WTC11 (cell line): ENCODE measurements around the gene DDN. TPM values are rescaled to one million over a fixed set of nuclear protein-coding genes. Genes with fewer than 3 reads are reported as not detected.

Source experiments
- ATAC-seq: fragments of 200-7000 bp; cut with Tn5 transposase; 2 replicates; pipeline ENCODE4 v1.10.0; 2021; ENCODE audit warnings: mild to moderate bottlenecking, moderate library complexity
- CTCF ChIA-PET: fragments of 300-600 bp; sonication (Branson Sonifier 250); formaldehyde crosslinking; loops from one replicate; lab custom pipeline; 2021; ENCODE audit warnings: antibody characterized with exemption; lab: Charles Lee
- POLR2A ChIA-PET: fragments of 350-600 bp; sonication (Branson Sonifier 250); formaldehyde crosslinking; loops from one replicate; lab custom pipeline; 2021; ENCODE audit warnings: antibody characterized with exemption; lab: Charles Lee
- DNase-seq: peaks from one replicate; pipeline ENCODE4 v3.0.0; 2021; ENCODE audit warnings: low spot score
- H3K27ac Mint-ChIP-seq: 2 replicates; pipeline ENCODE4 v1.8.0; 2021; ENCODE audit warnings: mixed read lengths
- H3K27me3 Mint-ChIP-seq: 2 replicates; pipeline ENCODE4 v1.8.0; 2021; ENCODE audit warnings: low read depth, mild to moderate bottlenecking, moderate library complexity, mixed read lengths
- H3K36me3 Mint-ChIP-seq: 2 replicates; pipeline ENCODE4 v1.8.0; 2021; ENCODE audit warnings: mixed read lengths
- H3K4me1 Mint-ChIP-seq: 2 replicates; pipeline ENCODE4 v1.8.0; 2022; ENCODE audit warnings: mixed read lengths
- H3K4me3 Mint-ChIP-seq: 2 replicates; pipeline ENCODE4 v1.8.0; 2021; ENCODE audit warnings: mild to moderate bottlenecking, moderate library complexity, mixed read lengths
- H3K9me3 Mint-ChIP-seq: 2 replicates; pipeline ENCODE4 v1.8.0; 2021; ENCODE audit warnings: mixed read lengths
- ATF1 ChIP-seq: sonication (generic); formaldehyde crosslinking; IDR thresholded peaks from 2 replicates; pipeline ENCODE4 v1.8.1; 2023; ENCODE audit warnings: mild to moderate bottlenecking, moderate library complexity, missing genetic modification reagents
- CBFB ChIP-seq: sonication (generic); formaldehyde crosslinking; IDR thresholded peaks from 2 replicates; pipeline ENCODE4 v1.8.1; 2022; ENCODE audit warnings: mild to moderate bottlenecking, low read depth, missing genetic modification reagents
- ERG ChIP-seq: fragments of 250-450 bp; sonication (Bioruptor Pico); IDR thresholded peaks from 2 replicates; pipeline ENCODE4 v1.8.0; 2021; ENCODE audit warnings: mild to moderate bottlenecking
- ETV6 ChIP-seq: sonication (generic); formaldehyde crosslinking; IDR thresholded peaks from 2 replicates; pipeline ENCODE4 v1.8.1; 2022; ENCODE audit warnings: mild to moderate bottlenecking, missing genetic modification reagents
- FOXJ3 ChIP-seq: sonication (generic); formaldehyde crosslinking; IDR thresholded peaks from 2 replicates; pipeline ENCODE4 v1.9.0; 2021; ENCODE audit warnings: missing genetic modification reagents, mild to moderate bottlenecking, borderline replicate concordance
- IRF1 ChIP-seq: sonication (generic); formaldehyde crosslinking; IDR thresholded peaks from 2 replicates; pipeline ENCODE4 v1.8.0; 2023; ENCODE audit warnings: missing genetic modification reagents
- KAT7 ChIP-seq: sonication (generic); formaldehyde crosslinking; IDR thresholded peaks from 2 replicates; pipeline ENCODE4 v1.8.1; 2023; ENCODE audit warnings: missing genetic modification reagents, mild to moderate bottlenecking, borderline replicate concordance
- OVOL2 ChIP-seq: fragments of 250-450 bp; sonication (Bioruptor Pico); IDR thresholded peaks from 2 replicates; pipeline ENCODE4 v1.9.0; 2021; ENCODE audit warnings: mild to moderate bottlenecking, borderline replicate concordance
- RORB ChIP-seq: fragments of 250-450 bp; sonication (Bioruptor Pico); IDR thresholded peaks from 2 replicates; pipeline ENCODE4 v1.9.0; 2021; ENCODE audit warnings: mild to moderate bottlenecking
- ZNF416 ChIP-seq: fragments of 250-450 bp; sonication (Bioruptor Pico); IDR thresholded peaks from 2 replicates; pipeline ENCODE4 v1.9.0; 2021; ENCODE audit warnings: mild to moderate bottlenecking, inconsistent platforms
- ZNF512 ChIP-seq: sonication (generic); formaldehyde crosslinking; IDR thresholded peaks from 2 replicates; pipeline ENCODE4 v1.8.1; 2022; ENCODE audit warnings: missing genetic modification reagents, borderline replicate concordance
- ZNF532 ChIP-seq: fragments of 250-450 bp; sonication (Bioruptor Pico); IDR thresholded peaks from 2 replicates; pipeline ENCODE4 v1.9.0; 2021; ENCODE audit warnings: mild to moderate bottlenecking, borderline replicate concordance
- ZSCAN18 ChIP-seq: fragments of 250-450 bp; sonication (Bioruptor Pico); IDR thresholded peaks from 2 replicates; pipeline ENCODE4 v2.1.2; 2022; ENCODE audit warnings: mild to moderate bottlenecking, moderate library complexity
- total RNA-seq: library from RNA; stranded (reverse); gene quantifications from 3 replicates; pipeline ENCODE4 v1.2.3, GENCODE V29; 2021
- TF ChIP-seq, protein P1 (sequence below): sonication (generic); formaldehyde crosslinking; IDR thresholded peaks from 2 replicates; pipeline ENCODE4 v1.8.1; 2022; ENCODE audit warnings: mild to moderate bottlenecking, missing genetic modification reagents, moderate library complexity, borderline replicate concordance

Gene DDN
- total RNA-seq, 1 experiment from 2014 or later = 0.33 TPM

DNA sequence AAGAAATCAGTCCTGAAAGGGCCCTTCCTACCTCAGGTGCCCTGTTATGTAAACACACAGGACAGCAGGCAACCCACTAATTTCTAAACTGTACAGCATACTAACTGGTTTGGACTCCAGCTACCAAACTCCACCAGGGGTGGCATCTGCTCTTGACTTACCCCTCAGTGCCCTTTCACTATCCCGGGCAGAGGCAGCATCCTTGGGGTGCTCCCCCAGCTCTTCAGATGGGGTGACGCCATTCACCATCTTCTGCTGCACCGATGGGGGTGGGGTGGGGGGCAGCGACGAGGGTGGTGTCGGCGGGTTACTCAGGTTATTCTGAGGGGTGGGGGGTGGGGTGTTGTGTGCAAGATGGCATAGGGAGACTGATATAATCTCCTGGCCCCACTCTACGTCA, 30.9 kb upstream of the DDN start (continued):
- no peak for TF ChIP-seq OVOL2

DNA sequence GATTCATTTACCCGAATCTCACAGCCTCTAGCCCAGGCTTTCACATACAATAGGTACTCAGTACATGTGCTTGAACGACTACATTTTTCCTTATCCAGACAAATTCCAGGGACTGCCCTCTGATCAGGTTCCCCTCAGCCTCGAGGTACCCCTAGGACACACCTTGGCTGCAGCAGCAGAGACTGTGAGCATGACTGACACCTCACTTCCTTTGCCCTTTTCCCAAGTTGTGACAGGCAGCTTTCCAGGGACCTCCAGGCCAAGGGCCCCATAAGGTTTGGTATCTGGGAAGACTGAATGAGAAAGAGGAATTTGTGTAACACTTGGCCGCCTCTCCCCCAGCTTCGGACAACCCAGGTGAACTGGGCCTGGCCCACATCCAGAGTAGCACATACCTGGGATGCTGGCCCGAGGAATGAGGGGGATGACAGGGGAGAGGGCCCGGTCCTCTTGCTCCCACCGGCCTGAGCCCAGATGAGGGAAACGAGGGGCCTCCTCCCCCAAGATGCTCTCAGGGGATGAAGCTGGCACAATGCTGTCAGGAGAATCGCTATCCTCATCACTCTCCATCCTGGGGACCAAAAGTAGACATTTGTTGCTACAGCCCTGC, 29.6 kb upstream of the DDN start:
- Mint-ChIP-seq H3K36me3 (peaks cover 50% of the 10 kb centered on the region), H3K4me1 (no peaks in the 10 kb centered on the region), H3K4me3 (no peak overlapping the region), H3K27me3 (no peaks in the 10 kb centered on the region), H3K27ac (no peak overlapping the region), H3K9me3 (no peaks in the 10 kb centered on the region)
- ATAC-seq (no peak), DNase-seq (no peak)
- CTCF ChIA-PET = interaction anchor here (1.2 to 1.4 kb wide), 2 partner anchors 11 to 16 kb away, joined by 3 to 4 read pairs; partner anchors contain the start of gene PRKAG1
- POLR2A ChIA-PET = no interaction called here
- TF ChIP-seq, protein P1, sequence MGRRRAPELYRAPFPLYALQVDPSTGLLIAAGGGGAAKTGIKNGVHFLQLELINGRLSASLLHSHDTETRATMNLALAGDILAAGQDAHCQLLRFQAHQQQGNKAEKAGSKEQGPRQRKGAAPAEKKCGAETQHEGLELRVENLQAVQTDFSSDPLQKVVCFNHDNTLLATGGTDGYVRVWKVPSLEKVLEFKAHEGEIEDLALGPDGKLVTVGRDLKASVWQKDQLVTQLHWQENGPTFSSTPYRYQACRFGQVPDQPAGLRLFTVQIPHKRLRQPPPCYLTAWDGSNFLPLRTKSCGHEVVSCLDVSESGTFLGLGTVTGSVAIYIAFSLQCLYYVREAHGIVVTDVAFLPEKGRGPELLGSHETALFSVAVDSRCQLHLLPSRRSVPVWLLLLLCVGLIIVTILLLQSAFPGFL (CRISPR knock-in tag) = no peak
- TF ChIP-seq FOXJ3 (CRISPR knock-in tag) (no peak), ZNF512 (no peak), KAT7 (CRISPR knock-in tag) (no peak), IRF1 (CRISPR knock-in tag) (no peak), ZNF532 (CRISPR knock-in tag) (no peak), ZSCAN18 (CRISPR knock-in tag) (no peak), RORB (CRISPR knock-in tag) (no peak), ERG (CRISPR knock-in tag) (no peak), ETV6 (CRISPR knock-in tag) (no peak), CBFB (CRISPR knock-in tag) (no peak), ZNF416 (CRISPR knock-in tag) (no peak), ATF1 (CRISPR knock-in tag) (no peak), OVOL2 (no peak)
